Endothelial cell of umbilical vein (primary cell): ENCODE measurements around the gene ZC3H7A. TPM values are rescaled to one million over a fixed set of nuclear protein-coding genes. Genes with fewer than 3 reads are reported as not detected.

ENCODE experiments used
- BruUV-seq: library from RNA; stranded (reverse); fragments of 400-500 nt; replicated peaks from 2 replicates; lab custom pipeline; 2021; lab: Mats Ljungman, UMichigan
- CTCF ChIA-PET: fragments of 300-600, 350-600 bp; sonication (Branson Sonifier 250); formaldehyde crosslinking; loops from one replicate; lab custom pipeline; 2021; ENCODE audit warnings: antibody characterized with exemption, inconsistent platforms; lab: Charles Lee
- POLR2A ChIA-PET: fragments of 300-600, 350-600 bp; sonication (Branson Sonifier 250); formaldehyde crosslinking; loops from one replicate; lab custom pipeline; 2021; ENCODE audit warnings: antibody characterized with exemption, inconsistent platforms; lab: Charles Lee
- DNase-seq: peaks from one replicate; pipeline ENCODE4 v3.0.0-alpha.2; 2011; ENCODE audit warnings: low read depth, low spot score
- FAIRE-seq: peaks from 2 replicates; lab custom pipeline; 2011; peaks lifted over from hg19 to GRCh38; lab: Jason Lieb, UNC
- H2AFZ ChIP-seq: 2 replicates; pipeline ENCODE4 v1.6.0; 2012; ENCODE audit warnings: low read depth, low read length, control low read depth, inconsistent platforms
- H3K27ac ChIP-seq: 2 replicates; pipeline ENCODE4 v1.5.1; 2011; ENCODE audit warnings: low read depth, mild to moderate bottlenecking, control low read depth, low read length, moderate library complexity; ENCODE audit not compliant: insufficient read depth
- H3K27me3 ChIP-seq, 2 experiments: 2 replicates each; pipeline versions ENCODE4 v1.6.0 to v1.6.1; 2011; ENCODE audit warnings: low read length in 2 of 2, mixed read lengths in 1 of 2; ENCODE audit not compliant: control insufficient read depth in 2 of 2, insufficient read depth in 2 of 2
- H3K36me3 ChIP-seq, 2 experiments: 2 replicates in 1 of 2; 3 replicates in 1 of 2; pipeline ENCODE4 v1.5.1; 2011; ENCODE audit warnings: low read length in 2 of 2, mild to moderate bottlenecking in 1 of 2, moderate library complexity in 1 of 2; ENCODE audit not compliant: control insufficient read depth in 2 of 2, insufficient read depth in 2 of 2; ENCODE audit errors: extremely low read depth in 1 of 2
- H3K4me1 ChIP-seq: 3 replicates; pipeline ENCODE4 v1.5.1; 2011; ENCODE audit warnings: mild to moderate bottlenecking, low read length; ENCODE audit not compliant: control insufficient read depth, insufficient read depth; ENCODE audit errors: extremely low read depth
- H3K4me2 ChIP-seq: 2 replicates; pipeline ENCODE4 v1.6.1; 2011; ENCODE audit warnings: low read length, control low read depth, mixed read lengths; ENCODE audit not compliant: insufficient read depth
- H3K4me3 ChIP-seq, 3 experiments: fragments of 200-600 bp in 1 of 3; sonication (generic), shearing (Covaris generic) in 1 of 3; replicated peaks in 1 of 3; 2 replicates each; pipeline ENCODE4 v1.5.1; 2011 to 2016; ENCODE audit warnings: control low read depth in 3 of 3, low read length in 3 of 3, mild to moderate bottlenecking in 2 of 3, inconsistent platforms in 1 of 3, low read depth in 1 of 3, moderate library complexity in 1 of 3; ENCODE audit not compliant: insufficient read depth in 1 of 3
- H3K79me2 ChIP-seq: 2 replicates; pipeline ENCODE4 v1.6.0; 2012; ENCODE audit warnings: low read length, inconsistent platforms; ENCODE audit not compliant: control insufficient read depth, insufficient read depth
- H3K9ac ChIP-seq: replicated peaks from 2 replicates; pipeline ENCODE3; 2011; ENCODE audit warnings: low read length, control low read depth; ENCODE audit not compliant: insufficient read depth; ENCODE audit errors: extremely low read depth
- H3K9me1 ChIP-seq: replicated peaks from 3 replicates; pipeline ENCODE4 v1.6.0; 2011; ENCODE audit warnings: mild to moderate bottlenecking, low read length; ENCODE audit not compliant: control insufficient read depth, insufficient read depth; ENCODE audit errors: extremely low read depth
- H3K9me3 ChIP-seq: replicated peaks from 2 replicates; pipeline ENCODE4 v1.5.1; 2012; ENCODE audit warnings: low read length, inconsistent platforms; ENCODE audit not compliant: control insufficient read depth, insufficient read depth
- H4K20me1 ChIP-seq: replicated peaks from 2 replicates; pipeline ENCODE3; 2011; ENCODE audit warnings: mild to moderate bottlenecking, low read length; ENCODE audit not compliant: control insufficient read depth, insufficient read depth; ENCODE audit errors: extremely low read depth
- EZH2 ChIP-seq: IDR thresholded peaks from 2 replicates; pipeline ENCODE4 v1.6.1; 2012; ENCODE audit warnings: borderline replicate concordance, low read depth, mild to moderate bottlenecking, moderate library complexity, low read length, inconsistent platforms; ENCODE audit not compliant: severe bottlenecking
- FOS ChIP-seq: IDR thresholded peaks from 2 replicates; pipeline ENCODE4 v1.6.1; 2011; ENCODE audit warnings: mild to moderate bottlenecking, low read length, moderate library complexity, borderline replicate concordance; ENCODE audit not compliant: insufficient read depth
- GATA2 ChIP-seq: IDR thresholded peaks from 2 replicates; pipeline ENCODE4 v1.7.0; 2011; ENCODE audit warnings: low read depth, mild to moderate bottlenecking, moderate library complexity, mixed read lengths, low read length; ENCODE audit not compliant: insufficient read length, insufficient read depth
- POLR2A ChIP-seq: IDR thresholded peaks from 2 replicates; pipeline ENCODE4 v1.6.1; 2012; ENCODE audit warnings: low read depth, mild to moderate bottlenecking, control low read depth, low read length
- dilution Hi-C: fragments of 300-500 bp; cut with MboI; formaldehyde crosslinking; loops from one replicate; pipeline ENCODE4 v1.15.0; 2019; ENCODE audit warnings: low sequenced_read_pairs; ENCODE audit not compliant: extremely low pct_ligation_motif_present
- intact Hi-C: fragments of 100-400 bp; cut with micrococcal nuclease; formaldehyde crosslinking; loops from one replicate; pipeline ENCODE4 v1.10.0; 2022
- polyA plus RNA-seq, 4 experiments: library from polyadenylated mRNA; depleted of rRNA in 3 of 4; stranded (reverse) in 3 of 4; unstranded in 1 of 4; fragments of >200 nt; gene quantifications; 2 replicates each; pipeline versions ENCODE4 v1.2.1 to v1.2.3, GENCODE V29; 2011 to 2012; ENCODE audit warnings: missing spikeins in 1 of 4
- total RNA-seq: library from RNA; stranded (reverse); gene quantifications from 2 replicates; pipeline ENCODE4 v1.2.3, GENCODE V29; 2021
- TF ChIP-seq, protein P1 (sequence below): IDR thresholded peaks from 2 replicates; pipeline ENCODE4 v1.6.1; 2011; ENCODE audit not compliant: insufficient read depth, insufficient read length
- TF ChIP-seq, protein P2 (sequence below), 2 donors: IDR thresholded peaks; 1 replicate in 1 of 2; 2 replicates in 1 of 2; pipeline ENCODE4 v1.5.1; 2011; ENCODE audit warnings: low read length in 2 of 2, mild to moderate bottlenecking in 2 of 2, moderate library complexity in 2 of 2, control low read depth in 1 of 2, inconsistent platforms in 1 of 2, low read depth in 1 of 2; ENCODE audit not compliant: insufficient read depth in 1 of 2; ENCODE audit errors: extremely low read depth in 1 of 2

Gene ZC3H7A
- total and polyA plus RNA-seq, 2 donors (not counting 3 experiments of a cell fraction or from before 2014, with no cell fraction given), result 44.1 to 78.0 TPM

DNA sequence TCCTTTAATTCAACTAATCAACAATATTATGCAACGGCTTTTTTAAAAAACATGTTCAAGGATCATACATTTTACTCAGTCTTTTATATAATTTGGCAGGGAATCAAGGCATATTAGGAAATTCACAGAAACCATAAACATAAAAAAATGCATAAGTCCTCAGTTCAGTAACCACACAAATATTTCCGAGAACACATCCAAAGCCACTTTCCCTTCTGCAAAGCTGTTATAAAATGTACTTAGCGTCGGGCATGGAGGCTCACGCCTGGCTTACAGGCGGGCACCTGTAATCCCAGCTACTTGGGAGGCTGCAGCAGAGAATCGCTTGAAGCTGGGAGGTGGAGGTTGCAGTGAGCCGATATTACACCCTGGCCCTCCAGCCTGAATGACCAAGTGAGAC lies 9.7 kb upstream of the ZC3H7A start:
- POLR2A ChIA-PET, result no interaction called here
- intact Hi-C loops, result no loop called here
- CTCF ChIA-PET, result interaction anchor here (0.8 to 1.1 kb wide), 2 partner anchors 15 to 261 kb away, joined by 3 read pairs; no protein-coding TSS in a partner anchor

DNA sequence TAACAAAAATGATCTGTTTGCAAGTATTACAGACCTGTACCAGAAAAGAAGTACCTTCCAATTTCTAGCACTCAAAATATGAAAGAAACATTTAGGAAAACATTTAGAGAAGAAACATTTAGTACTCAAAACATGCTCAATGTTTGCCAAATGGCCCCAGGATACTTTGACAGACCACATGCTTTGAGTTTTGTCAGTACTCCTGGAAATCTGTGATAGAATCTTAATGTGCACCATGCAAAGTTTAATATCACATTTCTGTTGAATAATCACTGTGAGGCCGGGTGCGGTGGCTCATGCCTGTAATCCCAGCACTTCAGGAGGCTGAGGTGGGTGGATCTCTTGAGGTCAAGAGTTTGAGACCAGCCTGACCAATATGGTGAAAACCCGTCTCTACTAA lies 8.5 kb upstream of the ZC3H7A start:
- Histone ChIP-seq H3K9me3 (no peaks in the 10 kb centered on the region), H3K9me1 (no peaks in the 10 kb centered on the region), H2AFZ (no peak overlapping the region), H3K4me3 (no peak overlapping the region), H3K79me2 (no peaks in the 10 kb centered on the region), H4K20me1 (no peaks in the 10 kb centered on the region), H3K27ac (no peak overlapping the region), H3K9ac (no peak overlapping the region), H3K4me2 (no peak overlapping the region), H3K4me1 (no peaks in the 10 kb centered on the region), H3K27me3 (no peaks in the 10 kb centered on the region), H3K36me3 (no peaks in the 10 kb centered on the region)
- intact Hi-C loops (no loop called here), dilution Hi-C loops (no loop called here)
- ChIA-PET CTCF (interaction anchor here (1.0 kb wide), 1 partner anchor 8 kb away, joined by 3 read pairs; the partner anchor contains the start of gene ZC3H7A), POLR2A (no interaction called here)
- DNase-seq (no peak), FAIRE-seq (no peak)
- TF ChIP-seq FOS (no peak), GATA2 (no peak)
- no TSS peak for BruUV-seq

More for the DNA sequence above, 9.7 kb upstream of the ZC3H7A start:
- no peaks in the 10 kb centered on the region for H3K4me1 ChIP-seq
- BruUV-seq, result no TSS peak
- H3K4me2 ChIP-seq, result no peak overlapping the region
- dilution Hi-C loops, result no loop called here
- H3K36me3 ChIP-seq, result no peaks in the 10 kb centered on the region
- FAIRE-seq (no peak), DNase-seq (no peak)
- no peaks in the 10 kb centered on the region for H3K9me3 ChIP-seq
- no peak overlapping the region for H2AFZ ChIP-seq
- no peaks in the 10 kb centered on the region for H4K20me1 ChIP-seq
- no peak overlapping the region for H3K27ac ChIP-seq
- H3K9ac ChIP-seq, result no peak overlapping the region
- TF ChIP-seq, protein P1, sequence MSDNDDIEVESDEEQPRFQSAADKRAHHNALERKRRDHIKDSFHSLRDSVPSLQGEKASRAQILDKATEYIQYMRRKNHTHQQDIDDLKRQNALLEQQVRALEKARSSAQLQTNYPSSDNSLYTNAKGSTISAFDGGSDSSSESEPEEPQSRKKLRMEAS, result no peak
- no peak for TF ChIP-seq POLR2A
- TF ChIP-seq, protein P2, sequence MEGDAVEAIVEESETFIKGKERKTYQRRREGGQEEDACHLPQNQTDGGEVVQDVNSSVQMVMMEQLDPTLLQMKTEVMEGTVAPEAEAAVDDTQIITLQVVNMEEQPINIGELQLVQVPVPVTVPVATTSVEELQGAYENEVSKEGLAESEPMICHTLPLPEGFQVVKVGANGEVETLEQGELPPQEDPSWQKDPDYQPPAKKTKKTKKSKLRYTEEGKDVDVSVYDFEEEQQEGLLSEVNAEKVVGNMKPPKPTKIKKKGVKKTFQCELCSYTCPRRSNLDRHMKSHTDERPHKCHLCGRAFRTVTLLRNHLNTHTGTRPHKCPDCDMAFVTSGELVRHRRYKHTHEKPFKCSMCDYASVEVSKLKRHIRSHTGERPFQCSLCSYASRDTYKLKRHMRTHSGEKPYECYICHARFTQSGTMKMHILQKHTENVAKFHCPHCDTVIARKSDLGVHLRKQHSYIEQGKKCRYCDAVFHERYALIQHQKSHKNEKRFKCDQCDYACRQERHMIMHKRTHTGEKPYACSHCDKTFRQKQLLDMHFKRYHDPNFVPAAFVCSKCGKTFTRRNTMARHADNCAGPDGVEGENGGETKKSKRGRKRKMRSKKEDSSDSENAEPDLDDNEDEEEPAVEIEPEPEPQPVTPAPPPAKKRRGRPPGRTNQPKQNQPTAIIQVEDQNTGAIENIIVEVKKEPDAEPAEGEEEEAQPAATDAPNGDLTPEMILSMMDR (IDR thresholded peaks at IDR 0.05; ENCODE audit: extremely low read depth in 1 of 2, insufficient read depth in 1 of 2, low read depth in 1 of 2, low read length in 2 of 2), result no peak
- no peak for TF ChIP-seq EZH2
- no peak overlapping the region for H3K4me3 ChIP-seq
- H3K79me2 ChIP-seq, result no peaks in the 10 kb centered on the region
- H3K27me3 ChIP-seq, result no peaks in the 10 kb centered on the region
- H3K9me1 ChIP-seq, result no peaks in the 10 kb centered on the region
